Activated gamma-delta T cell treated with anti-CD3 and anti-CD28 coated beads, Interleukin-2, amount 50 U/mL, for 16 hours (primary cell): ENCODE results near the gene OTOS.

Experiments
- DNase-seq: peaks from one replicate; pipeline ENCODE4 v3.0.0-alpha.2; 2020; ENCODE audit warnings: low read depth

Gene OTOS

DNA sequence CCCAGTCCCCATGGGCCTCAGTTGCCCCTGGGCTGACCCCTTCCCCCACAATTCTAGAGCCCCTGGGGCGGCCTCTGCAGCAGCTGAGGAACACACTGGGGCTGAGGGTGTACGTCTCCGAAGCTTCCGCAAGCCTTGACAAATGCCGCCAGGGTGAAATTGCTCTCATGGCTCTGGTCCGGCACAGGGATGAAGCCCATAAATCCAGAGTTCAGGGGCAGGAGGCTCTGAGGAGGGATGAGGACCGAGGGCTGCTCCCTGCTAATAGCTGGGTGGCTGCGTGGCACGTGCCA lies 27.1 kb upstream of the OTOS start:
- no peak for DNase-seq

- DNase-seq, result no peak
Observed at GRCh38 chr2:240166761-240167587, 26.5 kb upstream of the OTOS start.

- no peak for DNase-seq
Observed at GRCh38 chr2:240166191-240166590, 25.7 kb upstream of the OTOS start.

GRCh38 chr2:240165661-240166060 lies 25.2 kb upstream of the OTOS start:
- no peak for DNase-seq

- DNase-seq, result no peak
Observed at GRCh38 chr2:240165034-240165433, 24.6 kb upstream of the OTOS start.

DNA sequence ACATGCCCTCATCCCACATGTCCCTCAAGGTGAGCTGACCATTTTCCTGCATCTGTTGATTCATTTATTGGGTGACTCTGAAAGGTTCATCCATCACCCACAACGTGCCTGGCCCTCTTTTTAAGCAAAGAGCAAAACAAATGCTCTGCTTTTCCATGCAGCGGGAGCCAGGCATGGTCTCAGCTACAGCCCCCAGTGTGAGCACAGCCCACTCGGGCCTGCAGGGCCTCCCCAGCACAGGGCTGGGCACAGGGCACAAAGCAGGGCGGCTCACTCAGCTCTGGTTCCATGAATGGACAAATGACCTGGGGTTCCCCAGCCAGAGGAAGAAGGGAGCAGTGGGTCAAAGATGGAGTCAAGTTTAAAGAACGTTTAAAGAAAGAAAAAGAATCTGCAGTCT lies 24.1 kb upstream of the OTOS start:
- no peak for DNase-seq

DNA sequence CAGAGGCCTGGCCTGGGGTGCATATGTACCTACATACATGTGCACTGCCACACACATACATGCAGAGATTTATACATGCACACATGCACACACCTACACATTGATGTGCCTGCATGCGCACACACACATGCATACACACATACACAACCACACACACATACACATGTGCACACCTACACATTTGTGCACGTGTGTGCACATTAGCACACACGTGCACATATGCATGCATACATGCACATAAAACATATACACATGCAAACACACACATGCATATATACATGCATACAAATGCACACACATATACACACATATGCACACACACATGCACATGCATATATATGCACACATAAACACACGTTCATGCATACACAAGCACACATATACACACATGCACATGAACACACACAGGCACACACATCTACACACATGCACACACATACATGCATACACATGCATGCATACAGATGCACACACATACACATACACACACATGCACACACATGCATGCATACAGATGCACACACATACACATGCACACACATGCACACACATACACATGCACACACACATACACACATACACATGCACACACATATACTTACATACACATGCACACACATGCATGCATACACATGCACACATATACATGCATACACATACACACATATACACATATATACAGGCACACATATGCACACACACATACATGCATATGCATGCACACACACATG lies 23.6 kb upstream of the OTOS start:
- no peak for DNase-seq

DNA sequence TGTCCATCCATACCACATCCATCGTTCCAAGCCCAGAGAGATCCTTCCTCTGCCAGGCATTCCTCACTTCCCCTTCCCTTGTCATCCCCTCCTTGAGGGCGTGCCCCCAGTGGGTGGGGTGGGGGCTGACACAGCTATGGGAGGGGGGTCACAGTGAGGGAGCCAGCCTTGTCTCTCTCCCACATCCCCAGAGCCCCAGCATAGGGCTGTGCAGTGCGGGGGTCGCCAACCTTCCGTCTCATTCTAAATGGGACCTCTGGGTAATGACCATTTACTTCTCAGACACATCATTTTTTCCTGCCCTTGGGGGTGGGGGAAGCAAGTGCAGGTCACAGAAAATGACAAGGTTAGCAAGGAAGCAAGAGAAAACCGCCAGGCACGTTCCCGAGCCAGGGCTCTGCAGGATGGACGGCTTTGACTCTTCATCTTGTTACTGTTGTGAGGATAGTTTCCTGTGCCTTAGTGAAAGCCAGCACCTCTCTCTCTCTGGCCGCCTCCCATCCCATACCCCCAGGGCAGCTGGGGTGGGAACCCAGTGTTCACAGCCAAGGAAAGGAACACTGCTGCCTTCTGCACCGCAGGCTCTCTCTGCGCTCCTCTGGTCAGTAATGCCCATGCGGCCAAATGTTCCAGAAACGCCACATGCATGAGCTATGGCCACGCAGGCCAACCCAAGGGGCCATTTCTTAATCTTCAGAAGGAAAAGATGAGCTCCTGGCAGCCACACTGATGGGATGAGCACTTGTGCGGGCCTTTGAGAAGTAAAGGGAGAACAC lies 22.7 kb upstream of the OTOS start:
- no peak for DNase-seq

DNA sequence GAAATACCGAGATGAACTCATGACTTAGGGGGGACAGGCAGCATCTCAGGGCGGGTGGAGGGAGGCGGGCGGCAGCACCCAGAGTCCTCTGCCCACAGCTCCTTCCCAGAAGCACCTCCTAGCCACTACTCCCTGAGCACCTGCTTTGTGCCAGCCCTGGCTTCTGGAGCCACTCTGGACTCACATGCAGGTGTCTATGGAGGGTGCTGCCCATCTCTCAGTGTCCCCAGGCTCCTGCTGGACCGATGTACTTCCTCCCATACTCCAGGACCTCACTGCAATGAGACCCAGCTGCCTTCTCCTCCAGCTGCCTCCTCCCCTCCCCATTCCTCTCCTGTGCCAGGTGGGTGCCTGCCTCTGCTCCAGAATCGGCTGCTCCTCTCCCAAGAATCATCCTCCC lies 22.1 kb upstream of the OTOS start:
- DNase-seq, result no peak

GRCh38 chr2:240162032-240162431 lies 21.6 kb upstream of the OTOS start:
- no peak for DNase-seq

DNA sequence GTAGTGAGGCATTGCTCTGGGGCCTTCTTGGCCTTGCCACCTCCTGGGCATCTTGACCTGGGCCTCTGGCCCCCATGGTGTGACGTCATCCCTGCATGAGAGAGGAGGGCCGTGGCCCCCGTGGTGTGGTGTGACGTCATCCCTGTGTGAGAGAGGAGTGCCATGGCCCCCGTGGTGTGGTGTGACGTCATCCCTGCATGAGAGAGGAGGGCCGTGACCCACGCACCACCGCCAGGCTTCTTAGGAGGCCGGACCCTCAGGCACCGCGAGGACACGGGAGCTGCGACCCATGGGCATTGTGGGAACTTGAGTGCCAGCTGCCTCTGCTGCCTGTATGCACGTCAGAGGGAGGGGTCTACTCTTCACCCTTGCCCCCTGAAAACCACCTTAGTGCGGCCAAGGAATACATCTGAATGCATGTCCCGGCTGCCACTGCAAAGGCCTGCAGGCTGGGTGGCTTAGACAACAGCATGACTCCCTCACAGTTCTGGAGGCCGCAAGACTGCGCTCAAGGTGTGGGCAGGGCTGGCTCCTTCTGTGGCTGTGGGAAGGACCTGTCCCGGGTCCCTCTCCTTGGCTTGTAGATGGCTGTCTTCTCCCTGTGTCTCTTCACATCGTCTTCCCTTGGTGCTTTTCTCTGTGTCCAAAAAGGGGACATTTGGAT lies 20.8 kb upstream of the OTOS start:
- no peak for DNase-seq

GRCh38 chr2:240160291-240161086 lies 20.0 kb upstream of the OTOS start:
- DNase-seq, result no peak

DNA sequence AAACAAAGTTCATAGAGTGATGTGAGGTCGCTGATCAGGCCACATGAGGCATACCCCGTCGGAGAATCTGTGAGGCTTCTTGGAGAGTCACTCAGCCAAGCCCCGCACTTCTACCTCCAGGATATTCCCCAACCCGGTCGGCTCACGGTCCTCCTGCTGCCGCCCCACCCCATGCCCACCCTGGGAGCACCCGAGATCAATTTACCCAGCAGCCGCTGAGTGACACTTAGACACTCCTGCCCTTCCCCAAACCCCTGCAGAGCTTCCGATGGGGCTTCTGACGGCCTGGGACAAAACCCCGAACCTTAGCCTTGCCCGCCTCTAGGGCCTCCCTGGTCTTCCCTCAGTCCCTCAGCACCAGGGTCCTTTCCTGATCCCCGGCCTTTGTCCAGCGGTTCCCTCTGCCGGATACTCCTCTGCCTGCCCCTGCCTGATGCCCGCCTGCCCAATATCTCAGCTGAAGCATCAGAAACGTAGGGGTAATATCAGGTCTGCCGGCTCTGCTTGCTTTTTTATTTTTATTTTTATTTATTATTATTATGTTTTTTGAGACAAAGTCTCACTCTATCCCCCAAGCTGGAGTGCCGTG lies 18.9 kb upstream of the OTOS start:
- no peak for DNase-seq

- DNase-seq, result no peak
Observed at GRCh38 chr2:240157147-240157470, 16.7 kb upstream of the OTOS start.

DNA sequence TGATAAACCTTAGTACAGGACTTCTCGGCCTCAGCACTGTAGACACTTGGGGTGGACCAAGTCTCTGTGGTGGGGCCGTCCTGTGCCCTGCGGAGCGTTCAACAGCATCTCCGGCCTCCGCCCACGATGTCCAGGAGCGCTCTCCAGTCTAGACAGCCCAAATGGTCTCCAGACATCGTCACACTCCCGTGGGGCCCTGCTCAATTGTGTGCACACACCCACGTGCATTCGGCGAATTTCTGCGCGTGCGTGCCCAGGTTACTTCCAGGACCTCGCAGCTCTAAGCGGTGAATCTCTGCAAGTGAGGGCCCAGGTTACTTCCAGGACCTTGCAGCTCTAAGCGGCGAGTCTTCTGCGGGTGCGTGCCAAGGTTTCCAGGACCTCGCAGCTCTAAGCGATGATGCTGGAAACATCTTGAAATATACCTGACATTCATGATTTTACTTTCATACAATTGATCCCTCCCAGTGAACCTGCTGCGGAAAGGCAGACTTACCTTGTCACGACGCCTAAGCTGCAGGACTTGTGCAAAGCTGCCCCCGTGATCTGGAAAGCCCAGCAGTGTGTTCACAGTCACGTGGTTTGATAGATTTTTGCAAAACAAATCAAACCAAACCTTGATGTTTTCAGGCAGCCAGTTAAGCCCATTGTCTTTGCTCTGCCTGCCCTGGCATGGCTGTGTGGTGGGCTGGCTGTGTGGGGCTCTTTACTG lies 16.1 kb upstream of the OTOS start:
- DNase-seq, result no peak

DNA sequence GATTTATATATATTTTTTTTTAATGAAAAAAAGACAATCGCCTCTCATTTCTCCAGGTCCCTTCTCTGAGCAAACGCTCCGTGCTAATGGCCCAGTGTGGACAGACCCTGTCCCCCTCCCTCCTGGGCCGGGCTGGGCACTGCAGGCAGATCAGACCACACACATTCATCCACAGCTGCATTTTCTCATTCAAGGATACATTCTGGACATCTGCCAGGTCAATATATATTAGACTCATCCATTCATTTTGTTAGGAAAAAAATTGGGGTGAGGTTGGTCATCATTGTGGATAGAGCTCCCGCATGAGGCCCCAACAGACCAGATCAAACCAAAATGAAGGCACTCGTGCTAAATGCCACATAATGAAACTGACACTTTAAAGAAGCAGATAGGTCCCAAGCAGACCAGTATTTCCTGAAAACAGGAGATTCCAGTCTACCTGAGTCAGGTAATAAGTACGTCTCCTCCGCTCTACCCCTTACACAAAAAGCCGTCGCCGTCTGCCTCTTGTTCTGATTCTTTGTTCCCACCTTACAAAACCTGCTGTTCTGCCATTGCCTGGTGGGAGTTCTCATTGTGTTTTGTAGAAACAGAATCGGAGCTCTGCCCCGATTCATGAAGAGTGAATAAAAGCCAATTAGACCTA lies 15.4 kb upstream of the OTOS start:
- DNase-seq, result no peak

- DNase-seq, result no peak
Observed at GRCh38 chr2:240155048-240155744, 14.7 kb upstream of the OTOS start.

GRCh38 chr2:240154606-240155005 lies 14.1 kb upstream of the OTOS start:
- DNase-seq, result no peak

- no peak for DNase-seq
Observed at GRCh38 chr2:240153418-240153817, 13.0 kb upstream of the OTOS start.
